Stimulated activated CD8-positive, alpha-beta memory T cell treated with anti-CD3 and anti-CD28 coated beads, Interleukin-4, amount 100 ng/mL, for 48 hours (primary cell): ENCODE results near the gene DSCAM.
"Not testable (repeated sequence)": the region's sequence is repeated elsewhere in the genome, so short reads cannot be mapped to it uniquely, and the experiment has no call there.

Experiments
- DNase-seq: peaks from one replicate; pipeline ENCODE4 v3.0.0-alpha.2; 2020

DSCAM gene

GRCh38 chr21:40846587-40847411, at the start of gene DSCAM:
TSS of gene DSCAM (minus strand) at chr21:40847158. CDS start at chr21:40846661, 497 bp downstream.
- DNase-seq, result no peak

- DNase-seq, result not testable (repeated sequence)
Observed at GRCh38 chr21:40895697-40896096, 48.7 kb upstream of the DSCAM start.

- no peak for DNase-seq
Observed at GRCh38 chr21:40886931-40887330, 40.0 kb upstream of the DSCAM start.

- no peak for DNase-seq
Observed at GRCh38 chr21:40886006-40886405, 39.0 kb upstream of the DSCAM start.

GRCh38 chr21:40882192-40882915, 35.4 kb upstream of the DSCAM start:
- no peak for DNase-seq

- no peak for DNase-seq
Observed at GRCh38 chr21:40881767-40882166, 34.8 kb upstream of the DSCAM start.

- no peak for DNase-seq
Observed at GRCh38 chr21:40871099-40871498, 24.1 kb upstream of the DSCAM start.

- no peak for DNase-seq
Observed at GRCh38 chr21:40863839-40864238, 16.9 kb upstream of the DSCAM start.

- DNase-seq, result no peak
Observed at GRCh38 chr21:40858517-40858916, 11.6 kb upstream of the DSCAM start.

- no peak for DNase-seq
Observed at GRCh38 chr21:40853956-40854688, 7.2 kb upstream of the DSCAM start.

GRCh38 chr21:40852563-40852962, 5.6 kb upstream of the DSCAM start:
- no peak for DNase-seq

GRCh38 chr21:40851749-40852148, 4.8 kb upstream of the DSCAM start:
- DNase-seq, result no peak

GRCh38 chr21:40850071-40850470, 3.1 kb upstream of the DSCAM start:
- DNase-seq, result no peak

GRCh38 chr21:40847951-40848350, 993 bp upstream of the DSCAM start:
- DNase-seq, result no peak

GRCh38 chr21:40846103-40846502, 855 bp downstream of the DSCAM start:
- DNase-seq, result no peak

GRCh38 chr21:40845441-40845995, 1.4 kb downstream of the DSCAM start:
- DNase-seq, result no peak

- no peak for DNase-seq
Observed at GRCh38 chr21:40844935-40845334, 2.0 kb downstream of the DSCAM start.

- DNase-seq, result no peak
Observed at GRCh38 chr21:40842197-40842552, 4.8 kb downstream of the DSCAM start.

GRCh38 chr21:40841524-40842196, 5.3 kb downstream of the DSCAM start:
- no peak for DNase-seq

- no peak for DNase-seq
Observed at GRCh38 chr21:40840401-40841125, 6.4 kb downstream of the DSCAM start.

- DNase-seq, result no peak
Observed at GRCh38 chr21:40839521-40839920, 7.4 kb downstream of the DSCAM start.

GRCh38 chr21:40837456-40837855, 9.5 kb downstream of the DSCAM start:
- no peak for DNase-seq
